HG03196 (cell line): ENCODE measurements around the gene CPEB4.

Source experiments
- ATAC-seq: cut with Tn5 transposase; IDR thresholded peaks from one replicate; pipeline ENCODE4 v1.9.1; 2021; ENCODE audit not compliant: unreplicated experiment

Gene CPEB4

DNA sequence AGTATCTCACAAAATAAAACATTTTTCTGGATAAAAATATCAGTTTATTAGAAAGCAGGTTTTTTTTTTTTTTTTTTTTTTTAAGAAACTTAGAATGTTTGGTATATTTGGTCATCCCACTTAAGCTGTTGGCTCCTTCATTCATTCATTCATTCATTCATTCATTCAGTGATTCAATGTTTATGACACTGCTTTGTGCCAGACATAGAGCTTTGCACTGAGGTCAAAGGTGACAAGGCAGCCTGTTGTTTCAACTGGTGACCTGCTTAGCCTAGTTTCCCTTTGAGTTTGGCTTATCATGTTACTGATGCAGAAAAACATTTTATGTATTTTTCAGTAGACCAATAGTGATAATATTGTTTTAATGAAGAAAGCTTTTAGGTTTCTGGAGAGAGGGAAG, 23.5 kb downstream of the CPEB4 start:
- no peak for ATAC-seq

DNA sequence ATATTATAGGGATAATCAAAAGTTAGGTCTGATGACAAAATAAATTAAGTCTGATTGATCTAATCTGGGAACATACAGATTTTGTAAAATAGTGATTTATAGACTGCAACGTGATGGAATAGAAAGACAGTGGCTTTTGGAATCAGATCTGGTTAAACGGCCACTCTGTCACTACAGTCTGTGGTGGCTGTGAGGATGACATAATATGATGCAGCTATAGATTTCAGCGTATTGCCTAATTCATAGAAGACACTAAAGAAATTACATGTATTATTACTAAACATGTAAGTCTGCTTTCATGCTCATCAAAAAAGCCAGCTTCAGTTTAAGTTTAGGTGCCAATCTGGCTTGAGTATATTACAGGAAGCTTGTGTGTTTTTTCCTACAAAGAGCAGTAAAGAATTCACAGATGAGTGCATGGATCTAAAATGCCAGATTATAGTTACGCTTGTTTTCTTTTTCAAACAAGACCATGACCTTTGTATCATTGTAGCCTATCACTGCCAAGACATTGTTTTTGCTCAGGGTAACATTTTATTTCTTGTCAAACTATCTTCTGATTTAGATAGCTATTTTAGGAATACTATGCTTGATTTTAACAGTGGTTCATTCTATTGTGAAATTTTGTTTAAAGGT, 25.7 kb downstream of the CPEB4 start:
- no peak for ATAC-seq

DNA sequence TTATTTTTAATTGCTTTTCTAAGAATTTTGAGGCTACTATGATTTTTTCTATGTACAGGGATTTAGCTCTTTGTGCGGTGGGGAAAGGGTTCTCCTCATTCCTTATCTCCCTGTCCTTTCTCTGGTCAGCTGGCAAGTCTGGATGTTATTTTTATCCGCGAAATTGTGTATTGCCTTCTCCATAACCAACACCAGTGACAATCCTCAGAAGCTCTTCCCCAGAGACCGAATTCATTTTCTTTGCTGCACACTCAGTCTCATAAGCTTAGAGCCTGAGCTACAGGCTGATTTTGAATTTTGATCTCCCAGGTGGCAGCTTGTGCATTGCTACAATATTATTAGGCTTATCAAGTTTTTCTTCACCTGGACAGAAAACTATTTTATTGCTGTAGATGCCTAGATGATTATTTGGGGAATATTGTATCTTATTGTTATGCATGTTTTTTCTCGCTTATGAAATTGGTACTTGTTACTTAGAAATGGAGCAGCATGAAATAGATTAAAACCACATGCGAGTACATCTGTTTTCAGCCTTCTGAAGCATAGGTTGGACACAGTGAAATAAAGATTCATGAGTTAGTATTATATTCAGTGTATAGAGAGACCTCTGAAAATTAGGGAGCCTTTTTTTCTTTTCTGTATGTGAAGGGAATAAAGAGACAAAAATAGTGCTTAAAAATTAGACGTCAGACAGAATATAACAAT, 27.3 kb downstream of the CPEB4 start:
- ATAC-seq, result no peak

DNA sequence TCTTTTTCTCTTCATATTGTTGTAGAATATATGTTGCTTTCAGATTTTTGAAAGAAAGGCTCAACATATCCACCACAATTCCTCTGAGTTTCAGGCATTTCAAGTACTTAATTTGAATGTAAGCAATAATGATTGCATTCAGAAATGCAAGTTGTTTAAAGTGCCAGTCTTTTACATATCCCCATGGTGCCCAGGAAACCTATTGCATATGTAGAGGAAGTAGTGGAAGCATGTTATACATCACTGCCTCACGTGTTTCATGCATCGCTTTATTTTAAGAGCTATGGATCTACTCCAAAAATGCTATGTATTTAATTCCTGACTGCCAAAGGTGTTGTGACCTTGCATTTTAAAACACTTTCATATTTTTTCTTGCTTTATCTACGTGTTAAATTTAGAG, 28.1 kb downstream of the CPEB4 start:
- ATAC-seq, result no peak

DNA sequence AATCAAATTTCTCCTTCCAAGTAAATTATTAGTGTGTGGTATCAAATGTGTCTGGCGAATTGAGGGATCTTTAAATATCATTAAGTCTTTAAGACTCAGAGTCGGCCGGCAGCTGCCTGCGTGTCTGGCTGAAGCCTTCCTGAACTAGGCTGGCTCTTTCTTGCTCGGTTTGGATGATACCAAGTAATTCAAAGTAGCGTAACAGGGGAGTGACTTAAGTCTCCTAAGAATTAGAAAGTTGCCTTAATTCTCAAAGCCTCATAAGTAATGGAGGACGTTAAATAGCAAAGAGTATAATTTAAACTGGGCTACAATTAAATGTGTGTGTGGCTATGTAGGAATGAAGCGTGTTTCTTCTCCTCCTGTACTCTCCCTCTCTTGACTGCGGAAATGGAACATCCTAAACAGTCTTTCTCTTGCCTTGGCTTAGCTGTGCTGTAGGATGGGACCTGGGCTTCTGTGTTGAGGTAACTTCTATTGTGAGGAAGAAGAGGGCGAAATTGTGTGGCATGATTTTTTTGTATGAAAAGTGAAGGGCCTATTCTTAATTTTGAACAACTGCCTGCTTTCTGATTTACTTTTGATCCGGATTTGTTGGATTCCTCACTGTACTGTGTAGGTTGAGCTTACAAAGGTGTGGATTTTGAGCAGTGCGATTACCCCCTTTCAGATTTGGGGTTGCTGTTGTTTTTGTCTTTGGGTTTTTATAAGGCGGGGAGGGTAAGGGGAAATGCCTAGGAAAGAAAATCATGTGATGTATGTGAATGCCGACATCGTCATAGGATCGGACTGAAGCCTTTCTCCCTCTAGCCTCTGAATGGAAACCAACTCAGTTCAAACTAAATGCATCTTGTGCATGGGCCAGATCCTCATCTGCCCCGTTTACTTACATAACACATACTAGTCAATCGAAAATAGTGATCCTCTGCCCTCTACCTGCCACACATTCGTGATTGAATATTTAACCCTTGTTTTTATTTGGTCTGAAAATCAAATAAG, 29.9 kb downstream of the CPEB4 start:
- ATAC-seq, result peak; percentile 89

DNA sequence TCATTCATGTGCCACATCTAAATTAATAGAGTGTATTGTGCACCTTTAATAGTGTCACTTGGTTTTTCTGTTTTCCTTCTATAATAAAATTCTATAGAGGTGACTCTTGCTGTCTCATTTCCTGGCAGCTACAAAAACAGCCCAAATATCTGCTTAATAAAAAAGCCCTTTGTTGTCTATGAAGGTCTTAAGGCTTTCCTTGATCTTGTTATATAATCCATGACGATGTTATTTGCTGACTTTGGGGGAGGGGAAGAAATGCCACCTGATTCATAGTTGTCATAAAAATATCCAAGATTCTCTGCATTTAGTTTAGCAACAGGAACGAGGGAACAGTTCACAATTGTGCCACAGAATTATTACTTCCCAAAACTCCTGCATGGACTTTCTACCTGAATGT, 31.3 kb downstream of the CPEB4 start:
- no peak for ATAC-seq

DNA sequence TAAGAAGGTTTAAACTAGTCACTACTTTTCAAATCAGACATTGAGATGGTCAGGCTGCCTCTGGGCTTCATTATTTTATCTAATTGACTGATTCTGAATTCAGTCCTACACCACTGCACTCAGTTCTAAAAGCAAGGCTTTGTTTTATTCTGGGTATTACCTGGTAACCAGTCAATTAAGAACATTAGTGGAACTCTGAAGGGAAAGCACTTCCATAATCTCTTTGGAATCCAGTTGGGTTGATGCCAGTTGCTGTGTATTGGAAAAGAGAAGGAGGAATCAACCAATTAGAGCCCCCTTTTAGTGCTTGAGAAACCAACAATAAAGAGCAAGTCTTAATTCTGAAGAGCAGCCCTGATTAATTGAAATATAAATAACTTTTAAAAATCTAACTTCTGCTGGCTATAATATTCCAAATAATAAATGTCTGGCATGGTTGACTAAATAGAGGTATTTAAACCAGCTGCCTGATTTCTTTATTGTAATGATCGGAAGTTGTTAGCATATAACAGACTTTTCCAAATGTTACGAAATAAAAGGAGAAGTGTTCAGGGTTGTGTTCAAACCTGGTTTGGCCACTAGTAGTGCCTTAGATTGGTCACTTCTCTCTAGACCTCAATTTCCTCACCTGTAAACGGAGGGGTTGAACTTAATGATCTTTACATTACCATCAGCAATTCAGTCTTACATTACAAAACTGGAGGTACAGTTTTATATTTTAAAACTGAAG, 32.0 kb downstream of the CPEB4 start:
- ATAC-seq, result no peak

DNA sequence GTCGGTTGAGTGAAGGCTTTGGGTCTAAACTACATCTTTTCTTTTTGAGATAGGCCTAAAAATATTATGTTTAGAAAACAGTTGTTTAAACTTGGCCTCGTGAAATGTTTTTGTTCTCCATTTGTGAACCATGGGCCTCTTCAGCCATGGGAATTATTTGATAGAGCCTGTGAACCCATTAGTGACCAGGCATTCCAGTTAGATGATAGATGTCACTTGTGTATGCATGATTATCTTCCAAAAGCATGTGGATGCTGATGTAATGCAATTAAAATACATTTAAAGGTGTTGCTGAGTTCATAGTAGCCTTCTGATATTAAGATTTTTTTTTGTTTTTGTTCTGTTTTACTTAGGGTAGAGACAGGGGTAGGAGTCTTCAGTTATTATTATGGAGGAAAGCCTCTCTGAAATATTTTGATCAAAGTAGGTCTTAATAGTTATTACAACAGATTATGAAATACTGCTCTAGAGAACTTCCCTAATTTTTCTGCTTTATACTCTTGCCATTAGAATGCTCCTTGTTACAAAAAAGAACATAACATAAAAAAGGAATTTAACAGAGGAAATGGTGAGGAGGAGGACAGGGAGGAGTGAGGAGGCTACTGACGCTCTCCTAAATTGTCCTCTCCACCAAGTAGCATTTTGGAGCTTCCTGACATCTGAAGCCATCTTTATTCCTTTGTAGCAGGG, 32.9 kb downstream of the CPEB4 start:
- ATAC-seq, result no peak

DNA sequence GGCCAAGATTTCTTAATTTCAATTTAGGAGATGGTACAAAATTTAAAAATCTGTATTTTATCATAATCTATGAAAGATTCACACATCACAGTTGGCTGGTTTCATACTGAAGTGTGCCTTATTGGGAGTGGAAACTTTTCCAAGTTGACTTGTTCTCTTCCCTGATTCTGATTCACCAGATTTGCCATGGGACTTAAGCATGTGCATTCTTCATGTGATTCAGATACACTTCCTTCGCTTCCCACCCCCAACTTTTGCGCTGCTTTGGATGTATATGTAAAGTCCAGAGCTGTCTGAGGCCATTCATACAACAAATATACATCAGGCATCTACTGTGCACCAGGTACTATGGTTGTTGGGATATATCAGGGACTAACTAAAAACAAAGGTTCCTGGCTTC, 34.4 kb downstream of the CPEB4 start:
- ATAC-seq, result no peak

DNA sequence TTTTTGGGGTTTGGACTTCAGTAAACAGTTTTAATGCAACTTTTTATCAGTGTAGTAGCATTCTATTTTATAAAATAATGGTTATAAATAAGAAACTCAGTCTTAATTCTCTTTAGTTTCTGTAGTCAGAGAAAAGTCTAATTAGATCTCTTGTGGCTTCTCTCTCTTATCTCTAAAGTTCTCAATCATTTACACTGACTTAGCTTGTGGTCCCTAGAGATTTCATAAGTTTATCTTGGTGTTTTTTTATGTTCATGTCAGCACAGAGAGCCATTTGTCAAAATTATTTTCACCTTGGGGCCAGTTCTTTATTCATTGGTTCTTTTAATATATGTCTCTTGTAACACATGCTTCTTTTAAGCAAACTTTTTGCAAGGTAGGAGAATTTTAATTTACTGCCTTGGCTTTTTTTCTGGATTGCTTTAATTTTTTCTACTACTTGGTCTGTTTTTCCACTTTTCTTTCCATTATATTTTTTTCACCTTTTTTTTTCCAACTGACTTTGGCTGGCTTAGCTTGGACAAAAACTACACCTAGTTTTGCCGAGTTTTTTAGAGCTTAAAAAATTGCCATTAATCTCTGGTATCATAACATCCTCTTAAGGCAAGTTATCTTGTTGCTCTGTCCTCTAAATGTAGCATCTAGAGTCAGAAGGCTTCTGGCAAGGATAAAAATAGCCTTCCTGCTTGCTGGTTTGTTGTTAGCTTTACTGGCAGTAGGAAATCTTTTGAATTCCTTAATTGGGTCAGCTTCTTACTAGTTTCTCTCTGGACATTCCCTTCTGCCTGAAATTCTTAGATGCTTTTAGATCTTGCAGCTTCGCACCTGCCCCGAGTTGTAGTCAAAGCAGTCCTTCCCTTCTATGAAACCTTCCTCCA, 35.3 kb downstream of the CPEB4 start:
- ATAC-seq, result no peak

DNA sequence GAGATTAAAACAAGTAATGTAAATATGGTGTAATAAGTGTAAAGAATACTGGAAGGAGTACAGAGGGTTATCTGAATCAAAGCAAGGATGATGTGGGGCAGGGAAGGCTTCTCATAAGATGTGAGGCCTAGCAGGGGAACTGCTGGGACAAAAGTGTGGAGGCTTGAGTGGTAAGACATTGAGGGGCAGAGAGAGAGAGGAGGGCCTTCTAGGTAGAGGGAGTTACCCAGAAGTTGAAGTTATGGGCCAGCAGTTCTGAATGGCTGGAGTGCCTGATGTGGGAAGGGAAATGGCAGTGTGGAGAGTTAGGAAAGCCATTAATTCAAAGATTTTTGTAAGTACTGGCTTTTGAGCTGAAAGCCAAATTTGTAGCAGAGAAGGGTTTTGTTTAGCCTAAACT, 36.8 kb downstream of the CPEB4 start:
- ATAC-seq, result no peak

DNA sequence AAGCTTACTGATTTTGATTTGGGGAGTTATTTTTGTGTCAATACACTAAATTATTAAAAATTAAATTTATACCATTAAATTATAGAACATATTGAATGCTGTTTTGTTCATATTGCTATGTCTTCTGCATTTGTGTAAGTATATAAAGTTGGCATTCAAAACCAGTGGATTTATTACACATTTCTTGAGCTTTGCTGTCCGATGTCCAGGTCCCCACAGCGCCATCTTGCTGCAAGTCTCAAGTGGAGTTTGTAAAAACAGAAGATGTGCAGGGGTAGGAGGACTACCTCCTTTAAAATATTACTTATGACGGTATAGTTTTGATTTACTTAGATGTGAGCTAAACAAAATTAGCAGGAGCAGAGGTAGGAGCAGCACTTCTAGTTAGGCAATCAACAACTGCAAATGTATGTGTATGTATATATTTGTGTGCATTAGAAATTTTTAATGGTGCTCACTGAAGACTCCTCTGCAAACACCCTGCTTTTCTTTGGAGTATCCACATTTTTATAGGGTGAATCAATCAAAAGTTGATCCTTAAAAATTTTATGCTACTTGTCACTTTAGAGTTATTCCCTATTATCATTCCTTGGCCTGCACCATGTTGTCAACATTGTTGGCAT, 37.4 kb downstream of the CPEB4 start:
- ATAC-seq, result no peak

DNA sequence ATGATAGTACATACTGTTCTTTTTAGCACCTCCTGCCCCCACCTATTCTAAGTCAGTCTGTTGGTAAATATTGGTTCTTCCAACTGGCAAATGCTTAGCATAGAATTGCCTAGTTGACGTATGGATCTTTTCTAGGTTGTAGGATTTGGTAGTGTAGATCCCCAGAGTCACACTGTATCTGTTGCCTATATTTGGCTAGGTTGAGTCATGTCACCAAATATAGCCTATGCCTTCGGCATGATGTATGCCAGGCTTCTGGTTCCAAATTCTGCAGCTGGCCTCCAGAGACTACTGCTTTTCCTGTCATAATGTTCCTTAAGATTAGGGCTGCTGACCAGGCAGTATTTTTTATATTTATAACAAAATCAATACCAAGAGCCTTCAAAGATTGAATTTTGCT, 38.2 kb downstream of the CPEB4 start:
- no peak for ATAC-seq

DNA sequence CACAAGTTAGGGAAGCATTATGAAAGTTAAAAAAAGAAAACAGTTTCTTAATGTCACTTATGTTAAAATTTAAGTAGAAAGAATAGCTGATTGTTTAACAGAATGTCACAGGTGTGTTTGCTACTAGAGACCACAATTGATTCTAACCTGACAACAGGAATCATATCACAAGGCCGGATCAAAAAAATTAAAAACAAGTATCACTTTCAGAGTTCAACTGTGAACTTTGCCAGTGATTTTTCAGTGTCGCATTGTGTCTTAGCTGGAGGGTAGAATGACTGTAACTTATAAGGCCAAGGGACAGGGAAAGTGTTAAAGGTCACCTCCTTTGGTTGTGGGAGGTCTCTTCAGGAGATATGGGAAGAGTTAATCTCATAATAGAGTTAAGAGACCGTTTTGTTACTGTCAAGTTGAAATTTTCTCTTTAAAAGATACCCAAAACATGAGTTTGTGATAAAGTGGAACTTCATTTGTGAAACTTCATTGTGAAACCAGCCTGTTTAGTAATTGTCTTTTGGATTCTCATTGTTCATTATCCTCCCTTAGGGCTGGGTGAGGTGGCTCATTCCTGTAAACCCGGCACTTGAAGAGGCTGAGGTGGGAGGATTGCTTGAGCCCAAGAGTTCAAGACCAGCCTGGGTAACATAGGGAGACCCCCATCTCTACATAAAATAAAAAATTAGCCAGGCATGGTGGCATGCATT, 40.9 kb downstream of the CPEB4 start:
- no peak for ATAC-seq

DNA sequence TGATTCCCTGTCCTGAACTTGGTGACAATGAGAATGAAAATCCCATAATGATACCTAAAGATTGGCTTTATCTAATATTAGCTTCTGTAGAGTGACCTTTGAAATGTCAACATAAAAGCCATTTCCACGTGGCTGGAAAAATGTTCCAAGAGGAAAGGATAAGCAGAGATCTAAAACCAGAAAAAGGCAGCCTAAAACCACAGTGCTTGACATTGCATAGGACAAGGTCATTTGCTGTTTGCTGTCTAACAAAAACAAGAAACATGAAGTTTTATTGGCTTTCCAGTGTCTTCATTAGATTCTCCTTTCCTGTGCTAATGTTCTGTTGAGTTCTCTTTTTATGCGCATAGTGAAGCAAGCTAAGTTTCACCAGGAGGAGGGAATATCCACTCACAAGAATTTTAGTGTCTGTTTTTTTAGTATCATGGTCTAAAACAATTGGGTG, 44.6 kb downstream of the CPEB4 start:
- no peak for ATAC-seq

DNA sequence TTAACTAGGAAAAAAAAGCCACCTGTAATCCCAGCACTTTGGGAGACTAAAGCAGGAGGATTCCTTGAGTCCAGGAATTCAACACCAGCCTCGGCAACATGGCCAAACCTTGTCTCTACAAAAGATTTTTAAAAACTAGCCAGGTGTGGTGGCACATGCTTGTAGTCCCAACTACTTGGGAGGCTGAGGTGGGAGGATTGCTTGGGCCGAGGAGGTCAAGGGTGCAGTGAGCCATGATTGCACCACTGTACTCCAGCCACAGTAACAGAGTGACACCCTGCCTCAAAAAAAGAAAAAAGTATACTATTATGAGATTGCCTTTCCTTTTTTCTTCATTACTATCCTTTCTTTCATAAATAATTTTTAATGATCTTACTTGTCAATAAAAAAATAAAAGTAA, 45.8 kb downstream of the CPEB4 start:
- no peak for ATAC-seq

DNA sequence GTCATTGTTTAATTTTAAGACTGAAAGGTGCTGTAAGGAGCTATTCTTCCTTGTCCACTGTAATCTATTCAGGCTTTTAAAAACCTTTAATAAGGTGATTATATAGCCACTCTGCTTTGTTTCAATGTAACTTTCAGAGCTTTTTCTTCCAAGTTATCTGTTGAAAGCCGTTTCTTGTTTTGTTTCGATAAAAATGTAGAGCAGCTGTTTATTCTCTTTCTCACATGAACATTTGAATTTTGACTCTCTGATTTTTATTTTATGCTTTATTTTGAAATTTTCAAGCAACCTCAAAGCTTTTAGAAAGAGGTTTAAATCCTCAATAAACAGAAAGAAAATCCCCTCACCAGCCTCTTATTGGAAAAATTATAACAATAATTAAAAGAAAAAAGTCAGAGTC, 47.2 kb downstream of the CPEB4 start:
- no peak for ATAC-seq

DNA sequence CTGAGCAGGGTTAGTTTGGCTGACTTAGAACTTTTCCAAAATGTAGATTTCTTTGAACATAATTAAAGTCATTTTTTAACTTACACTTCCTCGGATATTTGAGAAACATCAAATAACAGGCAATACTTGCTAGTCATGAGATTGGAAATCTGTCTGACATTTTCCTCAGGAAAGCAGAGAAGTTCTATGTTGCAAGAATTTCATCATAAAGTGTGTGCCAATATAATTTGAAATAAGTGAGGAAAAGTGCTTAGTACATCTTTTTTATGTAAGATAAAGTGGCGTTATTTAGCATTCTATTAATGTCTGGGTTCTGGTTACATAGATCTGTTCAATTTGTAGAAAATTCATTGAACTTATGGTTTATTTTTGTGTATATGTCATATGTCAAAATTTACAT, 52.1 kb downstream of the CPEB4 start:
- ATAC-seq, result no peak
